ENCODE data around the gene KDF1. TPM values are rescaled to one million over a fixed set of nuclear protein-coding genes. Genes with fewer than 3 reads are reported as not detected.
A peak's percentile ranks its signal among the peaks of the same experiment; 100 is the strongest.
"Not testable (repeated sequence)": the region's sequence is repeated elsewhere in the genome, so short reads cannot be mapped to it uniquely, and the experiment has no call there.

The KDF1 gene
- total RNA-seq, 6 experiments from 2014 or later, result 1.1 to 4.1 (median 2.5) TPM

DNA sequence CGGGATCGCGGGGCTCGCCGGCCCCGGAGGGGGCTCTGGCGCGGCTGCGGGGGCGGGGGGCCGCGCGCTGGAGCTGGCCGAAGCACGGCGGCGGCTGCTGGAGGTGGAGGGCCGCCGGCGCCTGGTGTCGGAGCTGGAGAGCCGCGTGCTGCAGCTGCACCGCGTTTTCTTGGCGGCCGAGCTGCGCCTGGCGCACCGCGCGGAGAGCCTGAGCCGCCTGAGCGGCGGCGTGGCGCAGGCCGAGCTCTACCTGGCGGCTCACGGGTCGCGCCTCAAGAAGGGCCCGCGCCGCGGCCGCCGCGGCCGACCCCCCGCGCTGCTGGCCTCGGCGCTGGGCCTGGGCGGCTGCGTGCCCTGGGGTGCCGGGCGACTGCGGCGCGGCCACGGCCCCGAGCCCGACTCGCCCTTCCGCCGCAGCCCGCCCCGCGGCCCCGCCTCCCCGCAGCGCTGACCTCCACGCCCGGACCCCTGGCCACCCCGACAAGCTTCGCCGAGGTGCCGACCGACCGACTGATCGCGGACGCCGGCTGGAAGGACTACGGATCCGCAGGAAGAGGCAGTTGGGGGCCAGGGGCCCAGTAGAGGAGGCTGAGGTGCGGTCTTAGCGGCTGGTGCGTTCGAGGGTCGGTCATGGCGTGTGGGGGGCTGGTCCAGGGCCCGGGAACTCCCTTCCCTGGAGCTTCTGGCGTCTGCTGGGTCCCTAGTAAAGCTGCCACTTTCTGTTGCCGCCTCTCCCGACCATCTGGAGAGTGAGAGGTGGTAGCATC lies 33.9 kb upstream of the KDF1 start:
- no peaks in the 10 kb centered on the region for H3K36me3 ChIP-seq
- ATAC-seq (peak in 2 of 4 donors; percentile 1 to 33), DNase-seq (peak in 1 of 3 donors; percentile 29)
- H3K27ac ChIP-seq, result peak overlapping the region in 1 of 3 donors; percentile 29
- H3K4me3 ChIP-seq, result peak overlapping the region; percentile 54 to 71 (median 61)
- WGBS (ENCODE audit: insufficient coverage, low coverage, low lambda C conversion rate, missing lambda C conversion rate), result no CpG with 5 or more reads among the region's 97 CpGs
- intact Hi-C loops (cut with DNase I), result no loop called here
- H3K4me1 ChIP-seq, result peaks cover 0 to 17% (median 0%) of the 10 kb centered on the region in 4 donors
- no peaks in the 10 kb centered on the region for H3K9me3 ChIP-seq
- H3K27me3 ChIP-seq, result no peaks in the 10 kb centered on the region
- TF ChIP-seq CTCF (IDR thresholded peaks at IDR 0.05) (no peak), POLR2A (IDR thresholded peaks at IDR 0.05) (no peak)

DNA sequence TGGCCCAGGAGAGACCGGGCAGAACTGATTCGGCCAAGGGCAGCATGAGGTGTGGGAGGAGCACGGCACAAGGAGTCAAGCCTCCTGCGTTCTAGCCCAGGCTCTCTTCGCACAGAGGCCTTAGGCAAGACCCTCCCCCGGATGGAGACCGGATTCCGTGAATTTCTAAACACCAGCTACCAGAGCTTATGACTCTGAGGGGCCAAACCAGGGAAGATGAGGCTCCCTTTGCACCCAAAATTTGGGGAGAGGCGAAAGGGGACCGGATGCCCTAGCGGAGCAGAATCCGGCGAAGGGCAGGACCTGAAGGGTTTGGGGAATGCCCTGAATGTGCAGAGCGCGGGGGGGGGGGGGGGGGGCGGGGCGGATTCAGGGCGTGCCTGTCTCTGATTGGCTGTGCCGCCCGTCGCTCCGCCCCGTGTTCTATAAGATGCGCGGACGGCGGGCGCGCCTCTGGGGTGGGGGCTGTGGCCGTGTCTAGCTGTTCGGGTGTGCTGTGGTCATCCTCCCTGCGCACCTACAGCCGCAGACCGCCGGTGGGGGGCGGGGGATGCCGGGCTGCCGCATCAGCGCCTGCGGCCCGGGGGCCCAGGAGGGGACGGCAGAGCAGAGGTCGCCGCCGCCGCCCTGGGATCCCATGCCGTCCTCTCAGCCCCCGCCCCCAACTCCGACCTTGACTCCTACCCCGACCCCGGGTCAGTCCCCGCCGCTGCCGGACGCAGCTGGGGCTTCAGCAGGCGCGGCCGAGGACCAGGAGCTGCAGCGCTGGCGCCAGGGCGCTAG lies 33.2 kb upstream of the KDF1 start, which contains the start of gene TRNP1:
TSS of gene TRNP1 (plus strand) at position 456 of the 783 bp plus-strand sequence. CDS start at position 551, 95 bp downstream.
- DNase-seq (peak; percentile 66 to 83 (median 77)), ATAC-seq (peak; percentile 50 to 67 (median 62))
- H3K27ac ChIP-seq, result peak within 1 kb of the TSS in 1 of 3 donors; percentile 29
- WGBS (ENCODE audit: insufficient coverage, low coverage, low lambda C conversion rate, missing lambda C conversion rate), result 0% methylated on average over 4 of the region's 61 CpGs
- TF ChIP-seq CTCF (IDR thresholded peaks at IDR 0.05), result no peak
- TF ChIP-seq POLR2A (IDR thresholded peaks at IDR 0.05), result peak; percentile 83
- peaks cover 0 to 17% (median 0%) of the 10 kb centered on the region in 4 donors for H3K4me1 ChIP-seq
- H3K4me3 ChIP-seq, result peak within 1 kb of the TSS; percentile 54 to 71 (median 61)
- H3K9me3 ChIP-seq, result no peaks in the 10 kb centered on the region
- intact Hi-C loops (cut with DNase I), result no loop called here
- no peaks in the 10 kb centered on the region for H3K36me3 ChIP-seq
- no peaks in the 10 kb centered on the region for H3K27me3 ChIP-seq

GRCh38 chr1:26991310-26992116 lies 31.2 kb upstream of the KDF1 start:
- Histone ChIP-seq H3K27me3 (no peaks in the 10 kb centered on the region), H3K27ac (no peak overlapping the region), H3K4me3 (no peak overlapping the region), H3K9me3 (no peaks in the 10 kb centered on the region), H3K4me1 (peaks cover 0 to 17% (median 0%) of the 10 kb centered on the region in 4 donors), H3K36me3 (no peaks in the 10 kb centered on the region)
- TF ChIP-seq CTCF (IDR thresholded peaks at IDR 0.05), result no peak
- no peak for TF ChIP-seq POLR2A (IDR thresholded peaks at IDR 0.05)
- peak; percentile 7 to 27 (median 19) for ATAC-seq
- DNase-seq, result peak in 1 of 3 donors; percentile 34
- WGBS (ENCODE audit: insufficient coverage, low coverage, low lambda C conversion rate, missing lambda C conversion rate), result 34% methylated on average over 8 of the region's 10 CpGs
- intact Hi-C loops (cut with DNase I), result no loop called here

DNA sequence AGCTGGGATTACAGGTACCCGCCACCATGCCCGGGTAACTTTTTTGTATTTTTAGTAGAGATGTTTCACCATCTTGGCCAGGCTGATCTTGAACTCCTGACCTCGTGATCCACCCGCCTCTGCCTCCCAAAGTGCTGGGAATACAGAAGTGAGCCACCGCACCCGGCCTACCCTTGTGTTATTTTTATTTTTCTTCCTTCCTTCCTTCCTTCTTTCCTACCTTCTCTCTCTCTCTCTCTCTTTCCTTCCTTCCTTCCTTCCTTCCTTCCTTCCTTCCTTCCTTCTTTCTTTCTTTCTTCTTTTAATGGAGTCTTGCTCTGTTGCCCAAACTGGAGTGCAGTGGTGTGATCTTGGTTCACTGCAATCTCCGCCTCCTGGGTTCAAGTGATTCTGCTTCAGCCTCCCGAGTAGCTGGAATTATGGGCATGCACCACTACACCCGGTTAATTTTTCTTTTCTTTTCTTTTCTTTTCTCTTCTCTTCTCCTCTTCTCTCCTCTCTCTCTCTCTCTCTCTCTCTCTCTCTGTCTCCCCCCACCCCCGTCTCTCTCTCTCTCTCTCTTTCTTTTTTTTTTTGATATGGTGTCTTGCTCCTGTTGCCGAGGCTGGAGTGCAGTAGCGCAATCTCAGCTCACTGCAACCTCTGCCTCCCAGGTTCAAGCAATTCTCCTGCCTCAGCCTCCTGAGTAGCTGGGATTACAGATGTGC lies 29.3 kb upstream of the KDF1 start:
- intact Hi-C loops (cut with DNase I); H3K27ac ChIP-seq; DNase-seq; H3K9me3 ChIP-seq; H3K27me3 ChIP-seq; H3K36me3 ChIP-seq; ATAC-seq; H3K4me3 ChIP-seq: not testable (repeated sequence)
- H3K4me1 ChIP-seq, result peaks cover 0 to 17% (median 0%) of the 10 kb centered on the region in 4 donors
- 74% methylated on average over 9 of the region's 12 CpGs for WGBS (ENCODE audit: insufficient coverage, low coverage, low lambda C conversion rate, missing lambda C conversion rate)

All from right lobe of liver (tissue), 6 donors.